ENCODE measurements around the gene ZMYND8. TPM values are rescaled to one million over a fixed set of nuclear protein-coding genes. Genes with fewer than 3 reads are reported as not detected.
"Not testable (repeated sequence)": the region's sequence is repeated elsewhere in the genome, so short reads cannot be mapped to it uniquely, and the experiment has no call there.

ZMYND8 gene
- total and polyA plus RNA-seq, 3 donors from 2014 or later, result 30.4 to 102 (median 87.2) TPM

DNA sequence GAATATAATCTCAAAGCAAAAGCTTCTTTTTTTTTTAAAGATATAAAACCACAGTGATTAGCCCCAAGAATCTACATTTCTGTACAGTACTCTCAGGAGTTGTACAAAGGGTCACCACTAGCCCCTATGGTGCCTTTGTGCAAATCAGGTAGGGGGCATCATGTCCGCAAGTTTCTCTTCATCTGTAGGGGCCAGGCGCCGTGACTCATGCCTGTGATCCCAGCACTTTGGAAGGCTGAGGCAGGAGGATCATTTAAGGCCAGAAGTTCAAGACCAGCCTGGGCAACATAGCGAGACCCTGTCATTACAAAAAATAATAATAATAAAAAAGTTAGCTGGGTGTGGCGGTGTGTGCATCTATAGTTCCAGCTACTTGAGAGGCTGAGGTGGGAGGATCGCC, 63.9 kb downstream of the ZMYND8 start:
- no peak for TF ChIP-seq POLR2A (IDR thresholded peaks at IDR 0.05)
- DNase-seq, result no peak
- 96 to 97% methylated on average over 6 of the region's 6 CpGs for WGBS, 2 donors
- no peaks in the 10 kb centered on the region for H3K4me1 ChIP-seq
- H3K36me3 ChIP-seq (ENCODE audit: low read depth, missing control alignments), result no peaks in the 10 kb centered on the region
- no peaks in the 10 kb centered on the region for H3K9me3 ChIP-seq
- intact Hi-C loops (cut with DNase I; ENCODE audit: low total_unique reads), result no loop called here
- no peak overlapping the region for H3K27ac ChIP-seq
- no peak overlapping the region for H3K4me3 ChIP-seq
- H3K27me3 ChIP-seq, result no peaks in the 10 kb centered on the region

DNA sequence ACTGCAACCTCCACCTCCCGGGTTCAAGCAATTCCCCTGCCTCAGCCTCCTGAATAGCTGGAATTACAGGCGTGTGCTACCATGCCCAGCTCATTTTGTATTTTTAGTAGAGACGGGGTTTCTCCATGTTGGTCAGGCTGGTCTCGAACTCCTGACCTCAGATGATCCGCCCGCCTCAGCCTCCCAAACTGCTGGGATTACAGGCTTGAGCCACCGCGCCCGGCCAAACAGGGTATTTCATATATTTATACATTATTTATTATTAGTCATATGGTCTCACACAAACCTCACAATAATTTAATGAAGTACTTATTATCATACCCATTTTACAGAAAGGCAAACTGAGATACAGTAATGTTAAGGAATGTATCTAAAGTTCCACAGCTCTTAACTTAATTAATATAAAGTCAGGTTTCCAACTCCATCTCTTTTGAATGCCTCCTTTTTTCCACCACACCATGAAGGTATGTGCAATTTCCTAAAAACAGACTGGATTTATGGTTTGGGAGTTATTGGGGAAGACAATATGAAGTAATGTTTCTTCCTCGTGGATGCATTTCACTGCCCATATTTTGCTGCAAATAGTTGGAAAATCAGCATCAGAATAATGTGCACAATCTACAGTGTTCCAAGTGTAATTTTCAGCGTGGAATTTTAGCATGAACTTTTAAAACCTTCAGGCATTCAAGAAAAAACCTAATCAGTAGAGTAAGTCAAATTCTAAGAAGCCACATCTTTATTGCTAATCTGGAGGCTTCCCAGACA, 65.7 kb downstream of the ZMYND8 start:
- DNase-seq, result no peak
- Histone ChIP-seq H3K27ac (no peak overlapping the region), H3K4me3 (no peak overlapping the region), H3K4me1 (no peaks in the 10 kb centered on the region), H3K36me3 (ENCODE audit: low read depth, missing control alignments) (no peaks in the 10 kb centered on the region), H3K9me3 (no peaks in the 10 kb centered on the region), H3K27me3 (no peaks in the 10 kb centered on the region)
- TF ChIP-seq, protein P1, sequence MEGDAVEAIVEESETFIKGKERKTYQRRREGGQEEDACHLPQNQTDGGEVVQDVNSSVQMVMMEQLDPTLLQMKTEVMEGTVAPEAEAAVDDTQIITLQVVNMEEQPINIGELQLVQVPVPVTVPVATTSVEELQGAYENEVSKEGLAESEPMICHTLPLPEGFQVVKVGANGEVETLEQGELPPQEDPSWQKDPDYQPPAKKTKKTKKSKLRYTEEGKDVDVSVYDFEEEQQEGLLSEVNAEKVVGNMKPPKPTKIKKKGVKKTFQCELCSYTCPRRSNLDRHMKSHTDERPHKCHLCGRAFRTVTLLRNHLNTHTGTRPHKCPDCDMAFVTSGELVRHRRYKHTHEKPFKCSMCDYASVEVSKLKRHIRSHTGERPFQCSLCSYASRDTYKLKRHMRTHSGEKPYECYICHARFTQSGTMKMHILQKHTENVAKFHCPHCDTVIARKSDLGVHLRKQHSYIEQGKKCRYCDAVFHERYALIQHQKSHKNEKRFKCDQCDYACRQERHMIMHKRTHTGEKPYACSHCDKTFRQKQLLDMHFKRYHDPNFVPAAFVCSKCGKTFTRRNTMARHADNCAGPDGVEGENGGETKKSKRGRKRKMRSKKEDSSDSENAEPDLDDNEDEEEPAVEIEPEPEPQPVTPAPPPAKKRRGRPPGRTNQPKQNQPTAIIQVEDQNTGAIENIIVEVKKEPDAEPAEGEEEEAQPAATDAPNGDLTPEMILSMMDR (IDR thresholded peaks at IDR 0.05), result no peak
- TF ChIP-seq POLR2A (IDR thresholded peaks at IDR 0.05), result no peak
- 87 to 92% methylated on average over 11 of the region's 11 CpGs for WGBS, 2 donors
- intact Hi-C loops (cut with DNase I; ENCODE audit: low total_unique reads), result no loop called here

DNA sequence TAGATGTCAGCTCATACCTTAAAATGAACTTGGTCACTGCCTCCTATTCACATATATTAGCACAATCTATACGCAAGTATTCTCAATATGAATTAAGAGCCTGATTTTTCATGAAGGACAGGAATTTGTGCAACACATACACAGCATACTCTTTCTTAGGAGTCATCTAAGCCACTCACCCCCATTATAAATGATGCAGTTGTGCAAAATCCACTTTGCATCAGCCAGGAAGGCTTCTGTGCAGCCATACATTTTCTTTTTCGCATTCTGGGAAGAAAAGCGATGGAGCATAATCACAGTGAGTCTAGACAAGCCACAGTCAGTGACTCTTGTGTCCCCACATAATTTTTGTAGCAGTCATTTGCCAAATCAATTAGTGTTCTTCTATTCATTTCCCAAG, 66.5 kb downstream of the ZMYND8 start:
- Histone ChIP-seq H3K4me1 (no peaks in the 10 kb centered on the region), H3K27me3 (no peaks in the 10 kb centered on the region), H3K36me3 (ENCODE audit: low read depth, missing control alignments) (no peaks in the 10 kb centered on the region), H3K27ac (no peak overlapping the region), H3K9me3 (no peaks in the 10 kb centered on the region), H3K4me3 (no peak overlapping the region)
- 87 to 97% methylated on average over 3 of the region's 3 CpGs for WGBS, 2 donors
- intact Hi-C loops (cut with DNase I; ENCODE audit: low total_unique reads), result no loop called here
- TF ChIP-seq, protein P1 (IDR thresholded peaks at IDR 0.05), result no peak
- DNase-seq, result no peak

DNA sequence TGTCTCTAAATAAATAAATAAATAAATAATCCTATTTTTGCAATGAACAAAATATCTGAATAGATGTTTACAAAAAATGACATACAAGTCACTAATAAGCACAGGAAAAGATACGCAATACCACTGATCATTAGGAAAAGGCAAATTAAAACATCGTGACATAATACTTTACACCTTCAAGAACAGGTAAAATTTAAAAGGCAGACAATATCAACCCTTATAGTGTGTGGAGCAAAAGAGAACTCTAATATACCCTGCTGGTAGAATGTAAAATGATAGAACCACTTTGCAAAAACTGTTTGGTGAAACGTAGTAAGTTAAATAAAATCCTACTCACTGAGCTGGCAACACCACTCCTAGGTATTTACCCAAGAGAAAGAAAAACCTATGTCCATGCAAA, 67.4 kb downstream of the ZMYND8 start:
- 91 to 93% methylated on average over 3 of the region's 3 CpGs for WGBS, 2 donors
- Histone ChIP-seq H3K9me3 (no peaks in the 10 kb centered on the region), H3K4me3 (no peak overlapping the region), H3K27me3 (no peaks in the 10 kb centered on the region), H3K27ac (no peak overlapping the region), H3K36me3 (ENCODE audit: low read depth, missing control alignments) (no peaks in the 10 kb centered on the region), H3K4me1 (no peaks in the 10 kb centered on the region)
- intact Hi-C loops (cut with DNase I; ENCODE audit: low total_unique reads), result no loop called here
- no peak for TF ChIP-seq POLR2A (IDR thresholded peaks at IDR 0.05)
- TF ChIP-seq, protein P1 (IDR thresholded peaks at IDR 0.05), result no peak
- DNase-seq, result no peak

DNA sequence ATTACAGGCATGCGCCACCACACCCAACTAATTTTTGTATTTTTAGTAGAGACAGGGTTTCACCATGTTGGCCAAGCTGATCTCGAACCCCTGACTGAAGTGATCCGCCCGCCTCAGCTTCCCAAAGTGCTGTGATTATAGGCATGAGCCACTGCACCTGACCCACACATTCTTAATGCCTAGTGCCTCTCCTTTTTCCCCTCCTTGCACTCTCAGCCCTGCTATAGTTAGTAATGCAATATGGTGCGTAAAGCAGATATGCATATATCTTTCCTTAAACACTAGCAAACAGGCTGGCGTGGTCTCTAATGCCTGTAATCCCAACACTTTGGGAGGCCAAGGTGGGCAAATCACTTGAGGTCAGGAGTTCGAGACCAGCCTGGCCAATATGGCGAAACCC, 68.0 kb downstream of the ZMYND8 start:
- DNase-seq; H3K27me3 ChIP-seq; H3K27ac ChIP-seq; intact Hi-C loops (cut with DNase I; ENCODE audit: low total_unique reads); H3K36me3 ChIP-seq (ENCODE audit: low read depth, missing control alignments); H3K4me1 ChIP-seq; H3K4me3 ChIP-seq; H3K9me3 ChIP-seq: not testable (repeated sequence)
- 82 to 98% methylated on average over 8 of the region's 8 CpGs for WGBS, 2 donors

DNA sequence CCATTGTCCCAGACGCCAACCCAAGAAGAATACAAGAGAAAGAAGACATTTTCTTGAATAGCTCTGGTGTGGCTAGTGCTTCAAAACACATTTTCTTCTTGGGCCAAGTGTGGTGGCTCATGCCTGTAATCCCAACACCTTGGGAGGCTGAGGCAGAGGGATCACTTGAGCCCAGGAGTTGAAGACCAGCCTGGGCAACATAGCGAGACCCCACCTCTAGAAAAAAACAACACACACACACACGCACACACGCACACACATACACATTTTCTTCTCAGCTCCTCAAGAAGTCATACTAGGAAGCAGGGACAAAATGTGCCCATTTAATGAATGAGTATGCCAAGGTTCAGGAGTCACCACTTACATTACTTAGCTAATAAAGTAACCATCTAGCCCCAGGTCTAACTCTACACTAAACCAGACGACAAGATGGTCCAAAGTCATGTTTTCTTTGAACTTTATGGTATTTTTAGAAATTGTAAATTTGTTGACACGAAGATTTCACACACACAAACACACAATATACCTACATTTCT, 68.8 kb downstream of the ZMYND8 start:
- Histone ChIP-seq H3K36me3 (ENCODE audit: low read depth, missing control alignments) (no peaks in the 10 kb centered on the region), H3K4me1 (no peaks in the 10 kb centered on the region), H3K9me3 (no peaks in the 10 kb centered on the region), H3K27ac (no peak overlapping the region), H3K4me3 (no peak overlapping the region), H3K27me3 (no peaks in the 10 kb centered on the region)
- WGBS, 2 donors, result 91 to 96% methylated on average over 6 of the region's 6 CpGs
- DNase-seq, result no peak
- TF ChIP-seq POLR2A (IDR thresholded peaks at IDR 0.05), result no peak
- TF ChIP-seq, protein P1 (IDR thresholded peaks at IDR 0.05), result no peak
- intact Hi-C loops (cut with DNase I; ENCODE audit: low total_unique reads), result no loop called here

Data from testis (tissue), 3 donors.